Thyroid gland (tissue), 4 donors: ENCODE measurements around the gene CD200R1L. TPM values are rescaled to one million over a fixed set of nuclear protein-coding genes. Genes with fewer than 3 reads are reported as not detected.

Experiments
- DNase-seq, 2 donors: peaks; one replicate each; pipeline ENCODE4 v3.0.0-alpha.2; 2019
- H3K27ac ChIP-seq, 3 donors: fragments of 200-600 bp; sonication (generic); 1 replicate in 2 of 3; 2 replicates in 1 of 3; pipeline ENCODE4 v1.5.1; 2016 to 2019; ENCODE audit warnings: mild to moderate bottlenecking in 1 of 3, moderate library complexity in 1 of 3
- H3K27me3 ChIP-seq: fragments of 200-600 bp; sonication (generic); one replicate; pipeline ENCODE4 v1.5.1; 2019
- H3K36me3 ChIP-seq, 2 donors: fragments of 200-600 bp; sonication (generic); one replicate each; pipeline ENCODE4 v1.5.1; 2016 to 2019
- H3K4me1 ChIP-seq, 2 donors: fragments of 200-600 bp; sonication (generic); one replicate each; pipeline ENCODE4 v1.5.1; 2017 to 2019
- H3K4me3 ChIP-seq, 3 donors: fragments of 200-600 bp; sonication (generic); replicated peaks in 1 of 3; 1 replicate in 2 of 3; 2 replicates in 1 of 3; pipeline ENCODE4 v1.5.1; 2016; ENCODE audit warnings: mild to moderate bottlenecking in 1 of 3
- H3K9me3 ChIP-seq: fragments of 200-600 bp; sonication (generic); one replicate; pipeline ENCODE4 v1.5.1; 2017
- CTCF ChIP-seq, 6 experiments: fragments of 200-600 bp in 3 of 6; fragments of 450-650 bp in 3 of 6; sonication (generic) in 3 of 6; IDR thresholded peaks; one replicate each; pipeline ENCODE4 v1.5.1; 2016 to 2019; ENCODE audit warnings: antibody characterized with exemption in 6 of 6, mild to moderate bottlenecking in 2 of 6, inconsistent platforms in 1 of 6, moderate library complexity in 1 of 6
- POLR2A ChIP-seq, 2 donors: fragments of 450-650 bp; IDR thresholded peaks; one replicate each; pipeline ENCODE4 v1.6.1; 2017; ENCODE audit warnings: antibody characterized with exemption in 2 of 2, mild to moderate bottlenecking in 2 of 2, moderate library complexity in 1 of 2
- WGBS, 2 donors: methylation state at CpG; one replicate each; pipeline ENCODE4 v1.1.5; 2017; 5-methylcytosine and 5-hydroxymethylcytosine counted together
- intact Hi-C: fragments of 100-400 bp; cut with DNase I; formaldehyde crosslinking; loops from one replicate; pipeline ENCODE4 v1.15.1; 2023
- total RNA-seq, 4 donors: library from RNA; depleted of rRNA; stranded (reverse); fragments of >200 nt; gene quantifications; one replicate each; pipeline ENCODE4 v1.2.3, GENCODE V29; 2016

CD200R1L gene
- total RNA-seq, 4 donors from 2014 or later: not detected

GRCh38 chr3:112779558-112780480 is 66.8 kb downstream of the CD200R1L start:
- TF ChIP-seq POLR2A (IDR thresholded peaks at IDR 0.05) (no peak), CTCF (IDR thresholded peaks at IDR 0.05) (no peak)
- no peaks in the 10 kb centered on the region for H3K36me3 ChIP-seq
- intact Hi-C loops: no loop called here
- no peaks in the 10 kb centered on the region for H3K27me3 ChIP-seq
- 74 to 79% methylated on average over 3 of the region's 3 CpGs for WGBS, 2 donors
- H3K4me3 ChIP-seq: no peak overlapping the region
- H3K27ac ChIP-seq: peak overlapping the region in 1 of 3 donors; percentile 10
- DNase-seq: no peak
- H3K4me1 ChIP-seq: peaks cover 5 to 10% of the 10 kb centered on the region in 2 donors
- no peaks in the 10 kb centered on the region for H3K9me3 ChIP-seq

DNA sequence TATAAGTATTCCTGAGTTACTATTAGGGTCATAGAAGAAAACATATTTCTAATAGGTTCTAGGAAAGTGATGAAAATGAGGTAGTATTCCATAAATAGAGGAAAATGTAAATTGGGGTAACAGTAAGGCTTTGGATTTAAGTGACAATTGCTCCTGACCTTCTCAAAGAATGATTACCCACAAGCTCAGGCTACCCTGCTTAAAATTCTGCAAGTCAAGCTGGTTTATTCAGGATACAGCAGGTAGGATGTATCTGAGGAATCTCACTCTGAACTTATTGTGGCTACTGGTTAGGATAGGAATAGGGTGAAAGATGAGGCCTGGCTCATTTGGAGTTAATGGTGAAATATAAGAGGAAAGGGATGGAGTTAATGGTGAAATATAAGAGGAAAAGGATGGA is 67.7 kb downstream of the CD200R1L start:
- H3K36me3 ChIP-seq: no peaks in the 10 kb centered on the region
- H3K27ac ChIP-seq: no peak overlapping the region
- intact Hi-C loops: no loop called here
- TF ChIP-seq CTCF (IDR thresholded peaks at IDR 0.05) (no peak), POLR2A (IDR thresholded peaks at IDR 0.05) (no peak)
- H3K9me3 ChIP-seq: no peaks in the 10 kb centered on the region
- H3K4me1 ChIP-seq: peaks cover 5 to 10% of the 10 kb centered on the region in 2 donors
- no peaks in the 10 kb centered on the region for H3K27me3 ChIP-seq
- H3K4me3 ChIP-seq: no peak overlapping the region
- no peak for DNase-seq

- Histone ChIP-seq H3K9me3 (no peaks in the 10 kb centered on the region), H3K4me3 (no peak overlapping the region), H3K4me1 (peaks cover 5 to 10% of the 10 kb centered on the region in 2 donors), H3K36me3 (no peaks in the 10 kb centered on the region), H3K27ac (no peak overlapping the region), H3K27me3 (no peaks in the 10 kb centered on the region)
- intact Hi-C loops: no loop called here
- no peak for TF ChIP-seq POLR2A (IDR thresholded peaks at IDR 0.05)
- TF ChIP-seq CTCF (IDR thresholded peaks at IDR 0.05): no peak
- no peak for DNase-seq
- 85 to 95% methylated on average over 5 of the region's 5 CpGs for WGBS, 2 donors
Measured at GRCh38 chr3:112778353-112778948, 68.2 kb downstream of the CD200R1L start.

- no peak overlapping the region for H3K27ac ChIP-seq
- H3K9me3 ChIP-seq: no peaks in the 10 kb centered on the region
- no peaks in the 10 kb centered on the region for H3K27me3 ChIP-seq
- no peak for DNase-seq
- peaks cover 5 to 10% of the 10 kb centered on the region in 2 donors for H3K4me1 ChIP-seq
- intact Hi-C loops: no loop called here
- no peak overlapping the region for H3K4me3 ChIP-seq
- no peak for TF ChIP-seq CTCF (IDR thresholded peaks at IDR 0.05)
- TF ChIP-seq POLR2A (IDR thresholded peaks at IDR 0.05): no peak
- no peaks in the 10 kb centered on the region for H3K36me3 ChIP-seq
Measured at GRCh38 chr3:112777811-112778210, 68.9 kb downstream of the CD200R1L start.

DNA sequence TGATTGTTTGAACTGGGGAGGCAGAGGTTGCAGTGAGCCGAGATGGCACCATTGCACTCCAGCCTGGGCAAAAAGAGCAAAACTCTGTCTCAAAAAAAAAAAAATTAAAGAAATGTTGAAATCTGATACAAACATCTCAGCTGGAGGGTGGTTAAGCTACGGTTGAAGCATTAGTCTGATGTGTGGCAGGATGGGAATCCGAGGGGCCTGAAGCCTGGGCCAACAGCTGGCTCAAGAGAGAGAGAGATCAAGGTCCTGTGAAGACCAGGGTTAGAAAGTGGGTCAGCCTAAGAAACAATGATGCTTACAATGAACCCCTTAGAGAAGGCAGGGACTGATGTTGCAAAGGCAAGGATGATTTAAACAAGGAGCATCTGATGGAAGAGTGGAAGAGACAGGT is 69.8 kb downstream of the CD200R1L start:
- peaks cover 5 to 10% of the 10 kb centered on the region in 2 donors for H3K4me1 ChIP-seq
- no peak for TF ChIP-seq CTCF (IDR thresholded peaks at IDR 0.05)
- TF ChIP-seq POLR2A (IDR thresholded peaks at IDR 0.05): no peak
- 81 to 86% methylated on average over 3 of the region's 3 CpGs for WGBS, 2 donors
- DNase-seq: no peak
- H3K27me3 ChIP-seq: no peaks in the 10 kb centered on the region
- no peaks in the 10 kb centered on the region for H3K36me3 ChIP-seq
- intact Hi-C loops: no loop called here
- H3K9me3 ChIP-seq: no peaks in the 10 kb centered on the region
- H3K4me3 ChIP-seq: no peak overlapping the region
- H3K27ac ChIP-seq: no peak overlapping the region
